ENCODE measurements around the gene SRCIN1.
A peak's percentile ranks its signal among the peaks of the same experiment; 100 is the strongest.

- TF ChIP-seq GATA2 (IDR thresholded peaks at IDR 0.05; ENCODE audit: low read depth, low read length) = peak; percentile 5; the same call in 1 of the 2 replicates
- TF ChIP-seq GATA3 (IDR thresholded peaks at IDR 0.05; ENCODE audit: low read depth, low read length) = no peak
Observed at GRCh38 chr17:38509772-38510420, 95.9 kb downstream of the SRCIN1 start.

Measured in SH-SY5Y (cell line).